Esophagus muscularis mucosa (tissue), 4 donors: ENCODE data around the gene CACNG3. TPM values are rescaled to one million over a fixed set of nuclear protein-coding genes. Genes with fewer than 3 reads are reported as not detected.

ENCODE experiments used
- DNase-seq: peaks from one replicate; pipeline ENCODE4 v3.0.0-alpha.2; 2017; ENCODE audit errors: extremely low spot score
- H3K27ac ChIP-seq, 4 donors: fragments of 200-600 bp; sonication (generic); replicated peaks in 1 of 4; 1 replicate in 3 of 4; 2 replicates in 1 of 4; pipeline ENCODE4 v1.5.1; 2016 to 2019; ENCODE audit warnings: mild to moderate bottlenecking in 1 of 4
- H3K27me3 ChIP-seq, 4 donors: fragments of 200-600 bp; sonication (generic); one replicate each; pipeline versions ENCODE4 v1.5.1 to v1.6.0; 2016 to 2019
- H3K36me3 ChIP-seq, 4 donors: fragments of 200-600 bp; sonication (generic); one replicate each; pipeline ENCODE4 v1.5.1; 2016 to 2019
- H3K4me1 ChIP-seq, 4 donors: fragments of 200-600 bp; sonication (generic); one replicate each; pipeline ENCODE4 v1.5.1; 2016 to 2019
- H3K4me3 ChIP-seq, 4 donors: fragments of 200-600 bp; sonication (generic); 1 replicate in 2 of 4; 2 replicates in 2 of 4; pipeline ENCODE4 v1.5.1; 2016 to 2019; ENCODE audit warnings: mild to moderate bottlenecking in 4 of 4, moderate library complexity in 1 of 4
- H3K9me3 ChIP-seq, 4 donors: fragments of 200-600 bp; sonication (generic); 1 replicate in 3 of 4; 2 replicates in 1 of 4; pipeline ENCODE4 v1.5.1; 2016 to 2019
- CTCF ChIP-seq, 3 experiments: fragments of 200-600 bp in 2 of 3; fragments of 450-650 bp in 1 of 3; sonication (generic) in 2 of 3; IDR thresholded peaks; one replicate each; pipeline ENCODE4 v1.5.1; 2017 to 2019; ENCODE audit warnings: antibody characterized with exemption in 3 of 3, mild to moderate bottlenecking in 2 of 3, moderate library complexity in 1 of 3
- EP300 ChIP-seq: sonication (generic); formaldehyde crosslinking; IDR thresholded peaks from one replicate; pipeline ENCODE4 v1.6.1; 2017; ENCODE audit warnings: antibody characterized with exemption
- POLR2A ChIP-seq: fragments of 450-650 bp; IDR thresholded peaks from one replicate; pipeline ENCODE4 v1.6.1; 2017; ENCODE audit warnings: antibody characterized with exemption, moderate library complexity, mild to moderate bottlenecking, low read depth
- POLR2AphosphoS5 ChIP-seq, 2 donors: sonication (generic); formaldehyde crosslinking; IDR thresholded peaks; one replicate each; pipeline ENCODE4 v1.6.1; 2017; ENCODE audit warnings: antibody characterized with exemption in 2 of 2
- WGBS: methylation state at CpG from one replicate; pipeline ENCODE4 v1.1.5; 2018; 5-methylcytosine and 5-hydroxymethylcytosine counted together
- intact Hi-C: fragments of 100-400 bp; cut with DNase I; formaldehyde crosslinking; loops from one replicate; pipeline ENCODE4 v1.15.1; 2023
- total RNA-seq, 4 donors: library from RNA; depleted of rRNA; stranded (reverse); fragments of >200 nt; gene quantifications; one replicate each; pipeline versions ENCODE4 v1.1.0 to v1.2.1, GENCODE V29; 2016

CACNG3 gene
- total RNA-seq, 4 donors from 2014 or later = not detected

GRCh38 chr16:24257958-24258357, 1.8 kb downstream of the CACNG3 start:
- intact Hi-C loops = loop anchor here (10.0 kb wide), 1 partner anchor 213 kb away; no protein-coding TSS in a partner anchor
- Histone ChIP-seq H3K36me3 (no peaks in the 10 kb centered on the region), H3K4me1 (no peaks in the 10 kb centered on the region), H3K9me3 (no peaks in the 10 kb centered on the region), H3K27me3 (peaks cover 0 to 82% (median 2%) of the 10 kb centered on the region in 4 donors), H3K27ac (no peak overlapping the region), H3K4me3 (no peak overlapping the region)
- 44% methylated on average over 5 of the region's 5 CpGs for WGBS
- TF ChIP-seq CTCF (IDR thresholded peaks at IDR 0.05) = no peak
- no peak for TF ChIP-seq EP300
- TF ChIP-seq POLR2AphosphoS5 (IDR thresholded peaks at IDR 0.05) = no peak
- TF ChIP-seq POLR2A = no peak
- DNase-seq = peak; percentile 70

GRCh38 chr16:24258791-24259190, 2.7 kb downstream of the CACNG3 start:
- WGBS = 77% methylated on average over 1 of the region's 1 CpG
- H3K27ac ChIP-seq = no peak overlapping the region
- no peak for DNase-seq
- peaks cover 0 to 75% (median 2%) of the 10 kb centered on the region in 4 donors for H3K27me3 ChIP-seq
- H3K4me3 ChIP-seq = no peak overlapping the region
- H3K36me3 ChIP-seq = no peaks in the 10 kb centered on the region
- intact Hi-C loops = loop anchor here (10.0 kb wide), 1 partner anchor 214 kb away; no protein-coding TSS in a partner anchor
- TF ChIP-seq CTCF (IDR thresholded peaks at IDR 0.05) = no peak
- H3K4me1 ChIP-seq = no peaks in the 10 kb centered on the region
- no peaks in the 10 kb centered on the region for H3K9me3 ChIP-seq

- Histone ChIP-seq H3K9me3 (no peaks in the 10 kb centered on the region), H3K4me1 (no peaks in the 10 kb centered on the region), H3K27ac (no peak overlapping the region), H3K27me3 (peaks cover 0 to 35% (median 0%) of the 10 kb centered on the region in 4 donors), H3K36me3 (no peaks in the 10 kb centered on the region), H3K4me3 (no peak overlapping the region)
- intact Hi-C loops = no loop called here
- DNase-seq = no peak
- TF ChIP-seq POLR2A (no peak), POLR2AphosphoS5 (IDR thresholded peaks at IDR 0.05) (no peak), CTCF (IDR thresholded peaks at IDR 0.05) (no peak), EP300 (no peak)
Measured at GRCh38 chr16:24262816-24263215, 6.7 kb downstream of the CACNG3 start.

- 77% methylated on average over 7 of the region's 7 CpGs for WGBS
- no peak for TF ChIP-seq POLR2A
- no peak for TF ChIP-seq EP300
- no peak for TF ChIP-seq POLR2AphosphoS5 (IDR thresholded peaks at IDR 0.05)
- no peak for TF ChIP-seq CTCF (IDR thresholded peaks at IDR 0.05)
Measured at GRCh38 chr16:24270721-24271442, 14.7 kb downstream of the CACNG3 start.

GRCh38 chr16:24272379-24272778, 16.2 kb downstream of the CACNG3 start:
- DNase-seq = no peak
- H3K27me3 ChIP-seq = peaks cover 0 to 7% (median 0%) of the 10 kb centered on the region in 4 donors
- 74% methylated on average over 1 of the region's 1 CpG for WGBS
- H3K4me1 ChIP-seq = no peaks in the 10 kb centered on the region
- H3K36me3 ChIP-seq = no peaks in the 10 kb centered on the region
- TF ChIP-seq POLR2AphosphoS5 (IDR thresholded peaks at IDR 0.05) (no peak), EP300 (no peak), CTCF (IDR thresholded peaks at IDR 0.05) (no peak), POLR2A (no peak)
- no peaks in the 10 kb centered on the region for H3K9me3 ChIP-seq
- intact Hi-C loops = no loop called here
- H3K27ac ChIP-seq = no peak overlapping the region
- H3K4me3 ChIP-seq = no peak overlapping the region

More at GRCh38 chr16:24270721-24271442, 14.7 kb downstream of the CACNG3 start:
- intact Hi-C loops = no loop called here
- Histone ChIP-seq H3K4me3 (no peak overlapping the region), H3K4me1 (no peaks in the 10 kb centered on the region), H3K36me3 (no peaks in the 10 kb centered on the region), H3K27me3 (no peaks in the 10 kb centered on the region), H3K27ac (no peak overlapping the region), H3K9me3 (no peaks in the 10 kb centered on the region)
- peak; percentile 79 for DNase-seq
